Astrocyte of the cerebellum (primary cell): ENCODE data around the gene RTP5.

ENCODE experiments used
- DNase-seq: peaks from one replicate; pipeline ENCODE4 v3.0.0-alpha.2; 2011; ENCODE audit warnings: low read depth
- H3K4me3 ChIP-seq: 2 replicates; pipeline ENCODE4 v1.5.1; 2011; ENCODE audit warnings: mild to moderate bottlenecking, low read depth, low read length, moderate library complexity
- CTCF ChIP-seq: IDR thresholded peaks from 2 replicates; pipeline ENCODE4 v1.5.1; 2012; ENCODE audit warnings: low read length, low read depth, moderate library complexity, mild to moderate bottlenecking; ENCODE audit errors: missing control alignments
- in situ Hi-C: cut with HindIII; loops from 2 replicates; pipeline ENCODE4 v1.10.0; 2017; ENCODE audit warnings: low sequenced_read_pairs

RTP5 gene

DNA sequence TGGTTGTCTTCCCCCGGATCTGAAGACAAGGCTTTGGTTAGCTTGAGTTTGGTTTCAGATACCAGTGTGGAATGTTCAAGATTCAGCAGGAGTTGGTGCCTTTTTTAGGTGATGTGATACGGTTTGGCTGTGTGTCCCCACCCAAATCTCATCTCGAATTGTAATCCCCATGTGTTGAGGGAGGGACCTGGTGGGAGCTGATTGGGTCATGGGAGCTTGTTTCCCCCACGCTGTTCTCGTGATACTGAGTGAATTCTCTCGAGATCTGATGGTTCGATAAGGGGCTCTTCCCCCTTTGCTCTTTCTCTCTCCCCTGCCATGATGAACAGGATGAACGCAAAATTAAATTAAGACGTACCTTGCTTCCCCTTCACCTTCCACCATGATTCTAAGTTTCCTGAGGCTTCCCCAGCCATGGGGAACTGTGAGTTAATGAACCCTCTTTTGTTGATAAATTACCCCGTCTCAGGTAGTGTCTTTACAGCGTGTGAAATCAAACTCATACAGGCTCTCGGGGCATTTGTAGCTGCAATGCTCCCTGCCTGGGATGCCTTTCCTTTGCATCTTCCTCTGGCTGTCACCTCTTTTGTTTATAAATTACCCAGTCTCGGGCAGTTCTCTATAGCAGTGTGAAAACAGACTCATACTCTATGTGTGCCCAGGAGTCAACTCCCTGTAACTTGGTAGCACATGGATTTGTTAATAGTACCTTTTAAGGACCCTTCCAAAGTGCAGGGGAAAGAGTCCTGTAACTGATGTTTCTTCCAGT is 32.1 kb upstream of the RTP5 start:
- no peak overlapping the region for H3K4me3 ChIP-seq
- no peak for DNase-seq
- TF ChIP-seq CTCF, result no peak
- in situ Hi-C loops, result no loop called here

DNA sequence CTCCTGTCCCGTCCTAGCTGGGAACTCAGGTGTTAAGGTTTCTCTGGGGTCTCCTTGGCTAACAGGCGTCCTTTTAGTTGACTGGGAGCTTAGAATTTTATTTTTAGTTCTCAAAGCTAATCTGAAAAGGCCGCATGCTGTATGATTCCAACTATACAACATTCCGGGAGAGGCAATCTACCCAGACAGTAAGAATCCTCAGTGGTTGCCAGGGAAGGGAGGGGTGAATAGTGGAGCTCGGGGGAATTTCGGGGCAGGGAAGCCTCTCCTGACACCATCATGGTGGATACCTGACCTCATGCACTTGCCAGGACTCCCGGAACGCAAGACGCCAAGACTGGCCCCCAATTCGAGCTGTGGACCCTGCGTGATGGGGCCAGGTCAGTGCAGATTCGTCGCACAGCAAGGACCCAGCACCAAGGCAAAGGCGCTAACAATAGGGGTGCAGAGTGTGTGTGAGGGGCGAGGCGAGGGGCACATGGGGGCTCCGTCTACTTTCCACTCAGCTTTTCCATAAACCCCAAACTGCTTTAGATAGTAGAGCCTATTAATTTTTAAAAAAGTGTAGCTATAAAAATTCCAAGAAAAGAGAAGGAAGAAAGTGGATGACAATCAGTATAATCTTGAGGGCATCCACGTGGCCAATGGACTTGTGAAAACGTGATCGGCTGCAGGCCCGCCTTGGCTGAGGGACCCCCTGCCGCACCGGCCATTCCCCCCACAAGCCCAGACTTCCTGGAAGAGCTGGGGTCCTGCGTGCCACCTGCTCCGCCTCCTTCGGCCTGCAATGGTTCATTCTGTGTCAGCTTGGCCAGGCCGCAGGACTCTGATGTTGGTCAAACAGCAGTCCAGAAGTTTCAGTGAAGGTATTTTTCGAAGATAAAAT is 28.1 kb upstream of the RTP5 start:
- no peak overlapping the region for H3K4me3 ChIP-seq
- DNase-seq, result no peak
- TF ChIP-seq CTCF, result no peak
- in situ Hi-C loops, result no loop called here

DNA sequence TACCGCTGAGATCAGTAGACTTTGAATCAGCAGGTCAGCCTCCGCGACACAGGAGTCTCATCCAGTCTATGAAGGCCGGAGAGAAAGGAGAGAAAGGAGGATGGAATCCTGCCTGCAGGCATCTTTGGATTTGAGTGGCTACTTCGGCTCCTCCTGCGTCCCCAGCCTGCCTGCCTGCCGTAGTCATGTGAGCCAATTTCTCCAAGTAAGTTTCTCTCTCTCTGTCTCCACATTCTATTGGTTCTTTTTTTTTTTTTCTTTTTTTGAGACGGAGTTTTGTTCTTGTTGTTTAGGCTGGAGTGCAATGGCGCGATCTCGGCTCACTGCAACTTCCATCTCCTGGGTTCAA is 27.5 kb upstream of the RTP5 start:
- no peak for DNase-seq
- in situ Hi-C loops, result no loop called here
- H3K4me3 ChIP-seq, result no peak overlapping the region
- no peak for TF ChIP-seq CTCF

DNA sequence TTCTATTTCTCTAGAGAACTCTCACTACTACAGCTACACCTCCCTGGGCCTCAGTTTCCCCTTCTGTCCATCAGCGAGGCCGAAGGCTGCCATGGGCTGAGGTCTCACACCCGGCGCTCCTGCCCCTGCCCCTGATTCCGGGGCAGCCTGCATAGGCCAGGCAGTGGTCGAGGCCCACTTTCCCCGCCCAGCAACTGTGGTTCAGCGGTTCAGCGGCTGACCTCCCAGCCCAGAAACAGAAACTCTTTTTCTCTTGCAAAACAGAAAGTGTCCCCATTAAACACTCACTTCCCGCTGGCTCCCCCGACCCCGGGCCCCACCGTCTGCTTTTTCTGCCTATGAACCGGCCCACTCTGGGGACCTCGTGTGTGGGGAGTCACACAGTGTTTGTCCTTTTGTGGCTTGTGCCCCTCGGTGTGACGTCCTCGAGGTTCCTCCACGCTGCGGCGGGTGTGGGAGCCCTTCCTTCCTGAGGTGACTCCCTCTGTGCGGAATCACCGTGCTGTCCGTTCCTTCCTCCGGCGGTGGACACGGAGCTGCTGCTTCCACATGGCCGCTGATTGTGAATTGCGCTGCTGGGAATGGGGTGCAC is 26.8 kb upstream of the RTP5 start:
- in situ Hi-C loops, result no loop called here
- no peak overlapping the region for H3K4me3 ChIP-seq
- DNase-seq, result no peak
- TF ChIP-seq CTCF, result no peak

DNA sequence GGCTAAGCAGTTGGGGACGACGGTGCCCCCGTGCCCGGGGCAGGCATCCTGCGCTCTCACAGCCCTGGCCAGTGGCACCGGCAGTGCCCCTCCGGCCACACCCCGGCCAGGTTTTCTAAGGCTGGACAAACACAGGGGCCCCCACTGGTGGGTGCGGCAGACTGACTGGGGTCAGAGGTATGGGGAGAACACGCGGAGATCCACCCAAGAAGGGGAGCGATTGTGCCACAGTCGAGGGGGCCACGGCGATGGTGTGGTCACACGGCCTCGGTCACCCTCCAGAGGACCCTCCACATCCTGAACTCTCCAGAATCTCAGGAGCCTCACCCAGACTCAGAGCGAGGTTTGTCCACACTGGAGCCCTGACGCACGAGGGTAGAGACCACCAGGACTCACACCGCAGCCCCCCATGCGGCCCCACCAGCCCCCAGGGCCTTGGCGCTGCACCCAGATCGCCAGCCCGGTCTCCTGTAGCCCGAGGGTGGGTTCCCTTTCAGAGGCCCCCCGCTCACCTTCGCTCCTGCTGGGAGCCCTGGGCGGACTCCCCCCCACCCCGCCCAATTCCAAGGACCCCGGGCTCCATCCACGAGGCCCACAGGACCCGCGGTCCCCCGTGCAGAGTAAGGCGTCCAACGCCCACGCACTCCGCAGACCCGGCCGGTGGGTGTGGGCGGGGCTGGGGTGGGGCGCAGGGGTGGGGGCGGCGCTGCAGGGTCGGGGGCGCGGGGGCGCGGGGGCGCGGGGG is 26.0 kb upstream of the RTP5 start:
- TF ChIP-seq CTCF, result no peak
- in situ Hi-C loops, result no loop called here
- no peak overlapping the region for H3K4me3 ChIP-seq
- no peak for DNase-seq
